Ectodermal cell (in vitro differentiated cells): ENCODE results near the gene TAGLN2.

Experiments used
- H3K27ac ChIP-seq: 2 replicates; pipeline ENCODE4 v1.7.0; 2013; ENCODE audit warnings: mild to moderate bottlenecking, low read depth, low read length; ENCODE audit not compliant: insufficient read depth, poor library complexity, severe bottlenecking
- H3K27me3 ChIP-seq: 2 replicates; pipeline ENCODE4 v1.7.0; 2013; ENCODE audit warnings: mild to moderate bottlenecking, low read length; ENCODE audit not compliant: insufficient read depth, control insufficient read depth, poor library complexity, severe bottlenecking
- H3K36me3 ChIP-seq: one replicate; pipeline ENCODE4 v1.7.0; 2013; ENCODE audit warnings: low read length; ENCODE audit not compliant: control insufficient read depth, insufficient read depth
- H3K4me1 ChIP-seq: one replicate; pipeline ENCODE4 v1.7.0; 2013; ENCODE audit warnings: low read length; ENCODE audit not compliant: control insufficient read depth, insufficient read depth
- H3K4me3 ChIP-seq: 2 replicates; pipeline ENCODE4 v1.7.0; 2013; ENCODE audit warnings: low read depth, low read length, control low read depth; ENCODE audit not compliant: insufficient read depth
- H3K9me3 ChIP-seq: 2 replicates; pipeline ENCODE4 v1.7.0; 2013; ENCODE audit warnings: mild to moderate bottlenecking, low read length, moderate library complexity; ENCODE audit not compliant: control insufficient read depth
- WGBS, 2 experiments: methylation state at CpG; one replicate each; pipeline ENCODE4 v1.1.7; 2013; ENCODE audit warnings: missing lambda C conversion rate in 2 of 2; 5-methylcytosine and 5-hydroxymethylcytosine counted together

Gene TAGLN2

GRCh38 chr1:159884296-159884695, 41.0 kb downstream of the TAGLN2 start:
- H3K4me1 ChIP-seq = no peaks in the 10 kb centered on the region
- peaks cover 3% of the 10 kb centered on the region for H3K27me3 ChIP-seq
- WGBS, 2 experiments = 82 to 84% methylated on average over 8 of the region's 8 CpGs
- H3K4me3 ChIP-seq = no peak overlapping the region
- no peaks in the 10 kb centered on the region for H3K36me3 ChIP-seq
- H3K27ac ChIP-seq = no peak overlapping the region
- no peaks in the 10 kb centered on the region for H3K9me3 ChIP-seq

- peaks cover 3% of the 10 kb centered on the region for H3K27me3 ChIP-seq
- 92 to 95% methylated on average over 4 of the region's 4 CpGs for WGBS, 2 experiments
- no peak overlapping the region for H3K27ac ChIP-seq
- no peaks in the 10 kb centered on the region for H3K36me3 ChIP-seq
- no peaks in the 10 kb centered on the region for H3K9me3 ChIP-seq
- no peak overlapping the region for H3K4me3 ChIP-seq
- no peaks in the 10 kb centered on the region for H3K4me1 ChIP-seq
These were observed 42.2 kb downstream of the TAGLN2 start for GRCh38 chr1:159883134-159883533.

GRCh38 chr1:159882527-159882862, 42.8 kb downstream of the TAGLN2 start:
- H3K4me3 ChIP-seq = no peak overlapping the region
- 91 to 97% methylated on average over 2 of the region's 2 CpGs for WGBS, 2 experiments
- H3K36me3 ChIP-seq = no peaks in the 10 kb centered on the region
- peaks cover 3% of the 10 kb centered on the region for H3K27me3 ChIP-seq
- H3K9me3 ChIP-seq = no peaks in the 10 kb centered on the region
- H3K27ac ChIP-seq = no peak overlapping the region
- H3K4me1 ChIP-seq = no peaks in the 10 kb centered on the region

- WGBS, 2 experiments = 87 to 90% methylated on average over 6 of the region's 6 CpGs
- H3K27ac ChIP-seq = no peak overlapping the region
These were observed 43.4 kb downstream of the TAGLN2 start for GRCh38 chr1:159881622-159882526.

GRCh38 chr1:159880430-159880829, 44.9 kb downstream of the TAGLN2 start:
- WGBS, 2 experiments = 90 to 92% methylated on average over 3 of the region's 3 CpGs
- H3K4me3 ChIP-seq = no peak overlapping the region
- no peaks in the 10 kb centered on the region for H3K36me3 ChIP-seq
- no peaks in the 10 kb centered on the region for H3K9me3 ChIP-seq
- no peaks in the 10 kb centered on the region for H3K27me3 ChIP-seq
- no peak overlapping the region for H3K27ac ChIP-seq
- no peaks in the 10 kb centered on the region for H3K4me1 ChIP-seq

More at GRCh38 chr1:159881622-159882526, 43.4 kb downstream of the TAGLN2 start:
- Histone ChIP-seq H3K4me3 (no peak overlapping the region), H3K27me3 (peaks cover 3% of the 10 kb centered on the region), H3K9me3 (no peaks in the 10 kb centered on the region), H3K36me3 (no peaks in the 10 kb centered on the region), H3K4me1 (no peaks in the 10 kb centered on the region)

GRCh38 chr1:159879977-159880376, 45.3 kb downstream of the TAGLN2 start:
- Histone ChIP-seq H3K4me1 (no peaks in the 10 kb centered on the region), H3K27ac (no peak overlapping the region), H3K27me3 (no peaks in the 10 kb centered on the region), H3K9me3 (no peaks in the 10 kb centered on the region), H3K36me3 (no peaks in the 10 kb centered on the region), H3K4me3 (no peak overlapping the region)
- WGBS, 2 experiments = 96 to 97% methylated on average over 4 of the region's 4 CpGs

- Histone ChIP-seq H3K4me3 (no peak overlapping the region), H3K36me3 (no peaks in the 10 kb centered on the region), H3K27me3 (no peaks in the 10 kb centered on the region), H3K4me1 (no peaks in the 10 kb centered on the region), H3K27ac (no peak overlapping the region), H3K9me3 (no peaks in the 10 kb centered on the region)
- 87 to 91% methylated on average over 3 of the region's 3 CpGs for WGBS, 2 experiments
These were observed 46.2 kb downstream of the TAGLN2 start for GRCh38 chr1:159879136-159879535.

GRCh38 chr1:159877695-159878444, 47.4 kb downstream of the TAGLN2 start:
- H3K4me1 ChIP-seq = no peaks in the 10 kb centered on the region
- no peaks in the 10 kb centered on the region for H3K9me3 ChIP-seq
- H3K36me3 ChIP-seq = no peaks in the 10 kb centered on the region
- no peak overlapping the region for H3K4me3 ChIP-seq
- 96 to 98% methylated on average over 6 of the region's 6 CpGs for whole genome bisulfite sequencing, 2 experiments
- no peaks in the 10 kb centered on the region for H3K27me3 ChIP-seq
- H3K27ac ChIP-seq = no peak overlapping the region

GRCh38 chr1:159873530-159874143, 51.7 kb downstream of the TAGLN2 start:
- H3K4me1 ChIP-seq = no peaks in the 10 kb centered on the region
- H3K36me3 ChIP-seq = no peaks in the 10 kb centered on the region
- H3K27ac ChIP-seq = no peak overlapping the region
- H3K4me3 ChIP-seq = no peak overlapping the region
- no peaks in the 10 kb centered on the region for H3K27me3 ChIP-seq
- 87 to 93% methylated on average over 4 of the region's 4 CpGs for WGBS, 2 experiments
- no peaks in the 10 kb centered on the region for H3K9me3 ChIP-seq

GRCh38 chr1:159872891-159873290, 52.4 kb downstream of the TAGLN2 start:
- Histone ChIP-seq H3K27me3 (no peaks in the 10 kb centered on the region), H3K27ac (no peak overlapping the region), H3K9me3 (no peaks in the 10 kb centered on the region), H3K4me1 (no peaks in the 10 kb centered on the region), H3K4me3 (no peak overlapping the region), H3K36me3 (no peaks in the 10 kb centered on the region)
- 86 to 90% methylated on average over 14 to 15 of the region's 15 CpGs for WGBS, 2 experiments
